GM19239 (cell line): Measurements from ENCODE around the gene ARPC3.
"Not testable (repeated sequence)": the region's sequence is repeated elsewhere in the genome, so short reads cannot be mapped to it uniquely, and the experiment has no call there.

Source experiments
- DNase-seq: peaks from one replicate; pipeline ENCODE4 v3.0.0; 2011; ENCODE audit warnings: low spot score; ENCODE audit not compliant: insufficient read length
- FAIRE-seq: peaks from 2 replicates; lab custom pipeline; 2011; peaks lifted over from hg19 to GRCh38; lab: Jason Lieb, UNC

ARPC3 gene

DNA sequence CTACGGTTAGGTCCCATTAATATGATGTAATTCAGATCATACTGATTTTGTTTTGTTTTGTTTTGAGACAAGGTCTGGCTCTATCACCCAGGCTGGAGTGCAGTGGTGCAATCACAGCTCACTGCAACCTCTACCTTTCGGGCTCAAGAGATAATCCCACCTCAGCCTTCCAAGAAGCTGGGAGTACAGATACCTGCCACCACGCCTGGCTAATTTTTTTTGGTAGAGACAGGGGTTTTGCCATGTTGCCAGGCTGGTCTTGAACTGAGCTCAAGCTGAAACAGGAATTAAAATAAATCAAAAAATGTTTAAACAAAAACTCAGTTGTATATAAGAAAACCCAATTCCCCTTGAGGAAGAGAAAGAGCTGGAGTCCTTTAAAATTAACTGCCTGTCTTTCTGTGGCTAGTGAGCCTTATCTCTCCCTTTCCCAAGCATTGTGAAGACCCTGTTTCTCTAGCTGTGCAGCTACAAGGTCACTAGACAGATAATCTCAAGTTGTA lies 28.9 kb downstream of the ARPC3 start:
- DNase-seq (no peak), FAIRE-seq (no peak)

DNA sequence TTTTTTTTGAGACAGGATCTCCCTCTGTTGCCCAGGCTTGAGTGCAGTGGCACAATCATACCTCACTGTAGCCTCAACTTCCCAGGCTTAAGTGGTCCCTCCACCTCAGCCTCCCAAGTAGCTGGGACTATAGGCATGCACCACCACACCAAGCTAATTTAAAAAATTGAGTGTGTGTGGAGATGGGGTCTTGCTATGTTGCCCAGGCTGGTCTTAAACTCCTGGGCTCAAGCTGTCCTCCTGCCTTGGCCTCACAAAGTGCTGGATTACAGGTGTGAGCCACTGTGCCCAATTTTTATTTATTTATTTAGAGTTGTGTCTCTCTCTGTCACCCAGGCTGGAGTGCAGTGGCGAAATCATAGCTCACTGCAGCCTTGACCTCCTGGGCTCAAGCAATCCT lies 29.5 kb downstream of the ARPC3 start:
- not testable (repeated sequence) for DNase-seq, FAIRE-seq

- not testable (repeated sequence) for FAIRE-seq, DNase-seq
These were observed 33.0 kb downstream of the ARPC3 start for GRCh38 chr12:110417113-110417512.

DNA sequence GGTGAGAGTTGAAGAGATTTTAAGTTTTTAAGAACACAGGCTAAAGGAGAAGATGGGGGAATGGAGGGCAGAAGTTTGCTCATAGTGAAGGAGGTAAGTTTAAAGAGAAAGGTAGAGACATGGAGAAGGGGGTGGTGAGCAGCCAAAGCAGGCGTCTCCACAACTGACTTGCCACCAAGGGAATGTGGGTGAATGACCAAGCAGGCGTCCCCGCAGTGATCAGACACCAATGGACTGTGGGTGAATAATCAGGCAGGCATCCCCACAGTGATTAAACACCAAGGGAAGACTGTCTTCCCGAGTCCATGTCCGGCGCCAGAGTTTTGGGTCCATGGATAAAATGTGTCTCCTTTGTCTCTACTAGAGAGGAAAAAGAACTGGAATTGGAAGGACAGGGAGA lies 40.1 kb downstream of the ARPC3 start:
- FAIRE-seq, DNase-seq: not testable (repeated sequence)

DNA sequence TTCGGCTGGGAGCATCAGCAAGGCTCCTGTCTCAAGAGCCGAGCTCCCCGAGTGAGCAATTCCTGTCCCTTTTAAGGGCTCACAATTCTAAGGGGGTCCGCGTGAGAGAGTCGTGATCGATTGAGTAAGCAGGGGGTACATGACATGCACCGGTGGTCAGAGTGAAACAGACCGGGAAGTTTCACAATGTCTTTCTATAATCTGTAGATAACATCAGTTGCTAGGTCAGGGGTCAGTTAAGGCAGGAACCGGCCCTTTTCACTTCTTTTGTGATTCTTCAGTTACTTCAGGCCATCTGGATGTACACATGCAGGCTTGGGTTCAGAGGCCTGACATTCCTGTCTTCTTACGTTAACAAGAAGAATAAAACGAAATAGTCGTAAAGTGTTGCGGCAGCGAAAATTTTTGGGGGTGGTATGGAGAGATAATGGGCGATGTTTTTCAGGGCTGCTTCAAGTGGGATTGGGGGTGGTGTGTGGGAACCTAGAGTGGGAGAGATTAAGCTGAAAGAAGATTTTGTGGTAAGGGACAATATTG lies 44.9 kb downstream of the ARPC3 start:
- DNase-seq, FAIRE-seq: not testable (repeated sequence)

- FAIRE-seq = peak; percentile 94
- peak; percentile 65 for DNase-seq
These were observed 46.0 kb downstream of the ARPC3 start for GRCh38 chr12:110403976-110404682.

GRCh38 chr12:110403146-110403975 lies 46.8 kb downstream of the ARPC3 start, which contains the start of gene ANAPC7:
Gene ANAPC7 (minus strand): TSS chr12:110403708. CDS start chr12:110403627, 81 bp downstream.
- FAIRE-seq (no peak), DNase-seq (peak; percentile 71)
